Measurements from ENCODE around the gene LAMB4.

The LAMB4 gene

GRCh38 chr7:108086546-108086945 is 43.6 kb downstream of the LAMB4 start:
- DNase-seq (ENCODE audit: extremely low spot score, insufficient read length, low read depth) (no peak), FAIRE-seq (no peak)

- DNase-seq (ENCODE audit: extremely low spot score, insufficient read length, low read depth): no peak
- no peak for FAIRE-seq
Measured at GRCh38 chr7:108083980-108084379, 46.2 kb downstream of the LAMB4 start.

GRCh38 chr7:108079648-108080591 is 50.2 kb downstream of the LAMB4 start:
- DNase-seq (ENCODE audit: extremely low spot score, insufficient read length, low read depth) (no peak), FAIRE-seq (no peak)

GRCh38 chr7:108079276-108079647 is 50.9 kb downstream of the LAMB4 start:
- FAIRE-seq (no peak), DNase-seq (ENCODE audit: extremely low spot score, insufficient read length, low read depth) (no peak)

- no peak for DNase-seq (ENCODE audit: extremely low spot score, insufficient read length, low read depth)
- no peak for FAIRE-seq
Measured at GRCh38 chr7:108078691-108079090, 51.5 kb downstream of the LAMB4 start.

GRCh38 chr7:108078211-108078673 is 51.9 kb downstream of the LAMB4 start:
- no peak for FAIRE-seq
- DNase-seq (ENCODE audit: extremely low spot score, insufficient read length, low read depth): no peak

GRCh38 chr7:108077709-108078108 is 52.5 kb downstream of the LAMB4 start:
- DNase-seq (ENCODE audit: extremely low spot score, insufficient read length, low read depth) (no peak), FAIRE-seq (no peak)

GRCh38 chr7:108076156-108076555 is 54.0 kb downstream of the LAMB4 start:
- DNase-seq (ENCODE audit: extremely low spot score, insufficient read length, low read depth): no peak
- FAIRE-seq: no peak

- FAIRE-seq (no peak), DNase-seq (ENCODE audit: extremely low spot score, insufficient read length, low read depth) (no peak)
Measured at GRCh38 chr7:108073305-108074070, 56.7 kb downstream of the LAMB4 start.

GRCh38 chr7:108072739-108073138 is 57.4 kb downstream of the LAMB4 start:
- DNase-seq (ENCODE audit: extremely low spot score, insufficient read length, low read depth) (no peak), FAIRE-seq (no peak)

- no peak for DNase-seq (ENCODE audit: extremely low spot score, insufficient read length, low read depth)
- FAIRE-seq: no peak
Measured at GRCh38 chr7:108072116-108072515, 58.0 kb downstream of the LAMB4 start.

GRCh38 chr7:108071551-108071950 is 58.6 kb downstream of the LAMB4 start:
- DNase-seq (ENCODE audit: extremely low spot score, insufficient read length, low read depth) (no peak), FAIRE-seq (no peak)

- FAIRE-seq (no peak), DNase-seq (ENCODE audit: extremely low spot score, insufficient read length, low read depth) (no peak)
Measured at GRCh38 chr7:108069646-108070045, 60.5 kb downstream of the LAMB4 start.

GRCh38 chr7:108067844-108068243 is 62.3 kb downstream of the LAMB4 start:
- DNase-seq (ENCODE audit: extremely low spot score, insufficient read length, low read depth): no peak

GRCh38 chr7:108066486-108066885 is 63.7 kb downstream of the LAMB4 start:
- DNase-seq (ENCODE audit: extremely low spot score, insufficient read length, low read depth) (no peak), FAIRE-seq (no peak)

More at GRCh38 chr7:108067844-108068243, 62.3 kb downstream of the LAMB4 start:
- FAIRE-seq: no peak

GRCh38 chr7:108063520-108063933 is 66.6 kb downstream of the LAMB4 start:
- DNase-seq (ENCODE audit: extremely low spot score, insufficient read length, low read depth) (no peak), FAIRE-seq (no peak)

GRCh38 chr7:108062250-108063014 is 67.7 kb downstream of the LAMB4 start:
- DNase-seq (ENCODE audit: extremely low spot score, insufficient read length, low read depth): no peak

GRCh38 chr7:108059526-108059925 is 70.6 kb downstream of the LAMB4 start:
- FAIRE-seq (no peak), DNase-seq (ENCODE audit: extremely low spot score, insufficient read length, low read depth) (no peak)

More at GRCh38 chr7:108062250-108063014, 67.7 kb downstream of the LAMB4 start:
- FAIRE-seq: no peak

- FAIRE-seq (no peak), DNase-seq (ENCODE audit: extremely low spot score, insufficient read length, low read depth) (no peak)
Measured at GRCh38 chr7:108057951-108058481, 72.1 kb downstream of the LAMB4 start.

GRCh38 chr7:108055611-108056021 is 74.5 kb downstream of the LAMB4 start:
- FAIRE-seq (no peak), DNase-seq (ENCODE audit: extremely low spot score, insufficient read length, low read depth) (no peak)
